Measurements from ENCODE around the gene ABCF1.
A peak's percentile ranks its signal among the peaks of the same experiment; 100 is the strongest.

ABCF1 gene

GRCh38 chr6:30556066-30556905 lies 15.0 kb upstream of the ABCF1 start, which contains the start of gene GNL1:
Gene GNL1, minus strand, starts transcription at chr6:30556489. Its CDS starts 286 bp downstream, at chr6:30556203.
- ATAC-seq (ENCODE audit: insufficient read depth, low read depth) (peak; percentile 62), DNase-seq (peak; percentile 92)
- Histone ChIP-seq H4K20me1 (ENCODE audit: insufficient read depth, low read length) (peaks cover 11% of the 10 kb centered on the region; the same call in 1 of the 2 replicates), H3K4me2 (ENCODE audit: insufficient read depth, low read length) (peak within 1 kb of the TSS; percentile 95), H3K36me3 (ENCODE audit: insufficient read depth, low read length) (peaks cover 53% of the 10 kb centered on the region), H3K79me2 (ENCODE audit: insufficient read depth, low read length) (peaks cover 31% of the 10 kb centered on the region), H2AFZ (ENCODE audit: low read depth, low read length) (peak within 1 kb of the TSS; percentile 66), H3K9me3 (ENCODE audit: insufficient read depth, low read length, severe bottlenecking) (no peaks in the 10 kb centered on the region), H3K4me3 (ENCODE audit: low read depth in 1 of 2, low read length in 2 of 2) (peak within 1 kb of the TSS; percentile 26 to 62), H3K4me1 (ENCODE audit: insufficient read depth, low read length) (peaks cover 31% of the 10 kb centered on the region), H3K27me3 (ENCODE audit: insufficient read depth, low read length, poor library complexity) (no peaks in the 10 kb centered on the region), H3K27ac (ENCODE audit: low read length) (peak within 1 kb of the TSS; percentile 80), H3K9ac (ENCODE audit: low read depth, low read length) (peak within 1 kb of the TSS; percentile 64)
- TF ChIP-seq, protein P1, sequence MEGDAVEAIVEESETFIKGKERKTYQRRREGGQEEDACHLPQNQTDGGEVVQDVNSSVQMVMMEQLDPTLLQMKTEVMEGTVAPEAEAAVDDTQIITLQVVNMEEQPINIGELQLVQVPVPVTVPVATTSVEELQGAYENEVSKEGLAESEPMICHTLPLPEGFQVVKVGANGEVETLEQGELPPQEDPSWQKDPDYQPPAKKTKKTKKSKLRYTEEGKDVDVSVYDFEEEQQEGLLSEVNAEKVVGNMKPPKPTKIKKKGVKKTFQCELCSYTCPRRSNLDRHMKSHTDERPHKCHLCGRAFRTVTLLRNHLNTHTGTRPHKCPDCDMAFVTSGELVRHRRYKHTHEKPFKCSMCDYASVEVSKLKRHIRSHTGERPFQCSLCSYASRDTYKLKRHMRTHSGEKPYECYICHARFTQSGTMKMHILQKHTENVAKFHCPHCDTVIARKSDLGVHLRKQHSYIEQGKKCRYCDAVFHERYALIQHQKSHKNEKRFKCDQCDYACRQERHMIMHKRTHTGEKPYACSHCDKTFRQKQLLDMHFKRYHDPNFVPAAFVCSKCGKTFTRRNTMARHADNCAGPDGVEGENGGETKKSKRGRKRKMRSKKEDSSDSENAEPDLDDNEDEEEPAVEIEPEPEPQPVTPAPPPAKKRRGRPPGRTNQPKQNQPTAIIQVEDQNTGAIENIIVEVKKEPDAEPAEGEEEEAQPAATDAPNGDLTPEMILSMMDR (IDR thresholded peaks at IDR 0.05; ENCODE audit: borderline replicate concordance, extremely low read depth, low read length, poor library complexity, severe bottlenecking): peak; percentile 25
- TF ChIP-seq EZH2 (IDR thresholded peaks at IDR 0.05; ENCODE audit: borderline replicate concordance, low read depth, low read length, severe bottlenecking): no peak

DNA sequence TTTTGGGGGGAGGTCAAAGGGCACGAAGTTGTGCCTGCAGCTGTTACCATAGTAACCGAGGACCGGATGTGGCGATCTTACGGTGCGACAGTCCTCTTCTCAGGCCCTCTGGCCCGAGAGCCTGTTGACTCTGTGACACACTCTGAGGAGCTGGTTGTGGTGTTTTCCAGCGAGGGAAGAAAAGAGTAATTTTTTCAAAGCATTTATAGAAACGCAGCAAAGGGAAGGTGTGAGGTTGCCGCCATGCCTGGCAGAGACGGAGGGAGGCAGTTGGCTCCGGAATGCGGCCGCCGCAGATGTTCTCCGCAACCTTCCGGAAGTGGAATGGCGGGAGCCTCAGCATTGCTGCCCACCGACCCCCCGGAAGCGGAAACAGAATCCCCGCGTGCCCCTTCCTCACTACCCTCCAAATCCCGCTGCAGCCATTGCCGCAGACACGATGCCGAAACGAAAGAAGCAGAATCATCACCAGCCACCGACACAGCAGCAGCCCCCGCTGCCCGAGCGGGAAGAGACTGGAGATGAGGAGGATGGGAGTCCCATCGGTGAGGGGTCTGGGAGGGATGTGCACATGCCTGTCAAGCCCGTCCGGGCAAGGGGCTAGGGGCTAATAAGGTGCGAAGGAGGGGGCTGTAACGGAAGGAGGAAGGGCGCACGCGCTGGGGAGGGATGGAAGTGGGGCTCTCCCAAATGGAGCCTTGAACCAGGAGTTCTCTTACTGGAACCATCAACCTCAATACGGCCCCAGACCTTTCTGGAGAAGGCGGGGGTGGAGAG lies 14.1 kb upstream of the ABCF1 start, which contains the start of gene PRR3:
Gene PRR3 (plus strand): TSS at position 390 of the 777 bp plus-strand sequence. CDS start 50 bp downstream, at position 440.
- H3K4me2 ChIP-seq (ENCODE audit: insufficient read depth, low read length): peak within 1 kb of the TSS; percentile 95
- peaks cover 53% of the 10 kb centered on the region for H3K36me3 ChIP-seq (ENCODE audit: insufficient read depth, low read length)
- H3K27me3 ChIP-seq (ENCODE audit: insufficient read depth, low read length, poor library complexity): no peaks in the 10 kb centered on the region
- ATAC-seq (ENCODE audit: insufficient read depth, low read depth): peak; percentile 76
- peaks cover 16% of the 10 kb centered on the region; the same call in 1 of the 2 replicates for H4K20me1 ChIP-seq (ENCODE audit: insufficient read depth, low read length)
- H2AFZ ChIP-seq (ENCODE audit: low read depth, low read length): peak within 1 kb of the TSS; percentile 66
- peak within 1 kb of the TSS; percentile 26 to 62 for H3K4me3 ChIP-seq (ENCODE audit: low read depth in 1 of 2, low read length in 2 of 2)
- H3K4me1 ChIP-seq (ENCODE audit: insufficient read depth, low read length): peaks cover 31% of the 10 kb centered on the region
- no peaks in the 10 kb centered on the region for H3K9me3 ChIP-seq (ENCODE audit: insufficient read depth, low read length, severe bottlenecking)
- TF ChIP-seq, protein P1 (IDR thresholded peaks at IDR 0.05; ENCODE audit: borderline replicate concordance, extremely low read depth, low read length, poor library complexity, severe bottlenecking): no peak
- no peak for TF ChIP-seq EZH2 (IDR thresholded peaks at IDR 0.05; ENCODE audit: borderline replicate concordance, low read depth, low read length, severe bottlenecking)
- peaks cover 31% of the 10 kb centered on the region for H3K79me2 ChIP-seq (ENCODE audit: insufficient read depth, low read length)
- peak within 1 kb of the TSS; percentile 64 for H3K9ac ChIP-seq (ENCODE audit: low read depth, low read length)
- peak; percentile 94 for DNase-seq
- H3K27ac ChIP-seq (ENCODE audit: low read length): peak within 1 kb of the TSS; percentile 80

DNA sequence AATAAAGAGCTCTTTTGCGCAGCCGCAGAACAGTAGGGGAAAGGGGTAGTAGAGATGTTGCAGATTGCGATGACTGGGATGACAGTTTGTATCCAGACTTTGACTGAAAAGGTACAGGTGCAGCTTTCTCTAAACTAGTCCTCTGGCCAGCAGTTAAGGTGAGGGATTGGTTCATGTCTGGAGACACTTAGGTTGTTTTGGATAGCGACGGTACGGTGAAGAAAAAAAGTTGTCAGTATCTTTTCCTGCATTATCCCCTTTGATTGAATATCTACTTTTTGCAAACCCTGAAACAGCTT lies 13.6 kb upstream of the ABCF1 start:
- Histone ChIP-seq H2AFZ (ENCODE audit: low read depth, low read length) (peak overlapping the region; percentile 66), H4K20me1 (ENCODE audit: insufficient read depth, low read length) (peaks cover 20% of the 10 kb centered on the region; the same call in 1 of the 2 replicates), H3K9me3 (ENCODE audit: insufficient read depth, low read length, severe bottlenecking) (no peaks in the 10 kb centered on the region), H3K4me1 (ENCODE audit: insufficient read depth, low read length) (peaks cover 31% of the 10 kb centered on the region), H3K4me2 (ENCODE audit: insufficient read depth, low read length) (peak overlapping the region; percentile 95), H3K27me3 (ENCODE audit: insufficient read depth, low read length, poor library complexity) (no peaks in the 10 kb centered on the region), H3K9ac (ENCODE audit: low read depth, low read length) (peak overlapping the region; percentile 64), H3K27ac (ENCODE audit: low read length) (peak overlapping the region; percentile 80), H3K36me3 (ENCODE audit: insufficient read depth, low read length) (peaks cover 53% of the 10 kb centered on the region), H3K4me3 (ENCODE audit: low read depth in 1 of 2, low read length in 2 of 2) (peak overlapping the region; percentile 26 to 62), H3K79me2 (ENCODE audit: insufficient read depth, low read length) (peaks cover 31% of the 10 kb centered on the region)
- TF ChIP-seq, protein P1 (IDR thresholded peaks at IDR 0.05; ENCODE audit: borderline replicate concordance, extremely low read depth, low read length, poor library complexity, severe bottlenecking): no peak
- no peak for TF ChIP-seq EZH2 (IDR thresholded peaks at IDR 0.05; ENCODE audit: borderline replicate concordance, low read depth, low read length, severe bottlenecking)
- no peak for DNase-seq
- ATAC-seq (ENCODE audit: insufficient read depth, low read depth): no peak; the same call in 2 of the 3 replicates

Data from DND-41 (cell line).